Measurements from ENCODE around the gene TENM4.

GRCh38 chr11:79333355-79333754, 107.5 kb downstream of the TENM4 start:
- no peak for TF ChIP-seq CTCF (IDR thresholded peaks at IDR 0.05)
- no peak for TF ChIP-seq EZH2phosphoT487 (IDR thresholded peaks at IDR 0.05)
- no peak for TF ChIP-seq EZH2 (IDR thresholded peaks at IDR 0.05)

All from neural progenitor cell (in vitro differentiated cells).